ENCODE data around the gene FAF2. TPM values are rescaled to one million over a fixed set of nuclear protein-coding genes. Genes with fewer than 3 reads are reported as not detected.
"Not testable (repeated sequence)": the region's sequence is repeated elsewhere in the genome, so short reads cannot be mapped to it uniquely, and the experiment has no call there.

Gene FAF2
- 10 to 100 TPM; 36.3 to 37.7 TPM for total RNA-seq

DNA sequence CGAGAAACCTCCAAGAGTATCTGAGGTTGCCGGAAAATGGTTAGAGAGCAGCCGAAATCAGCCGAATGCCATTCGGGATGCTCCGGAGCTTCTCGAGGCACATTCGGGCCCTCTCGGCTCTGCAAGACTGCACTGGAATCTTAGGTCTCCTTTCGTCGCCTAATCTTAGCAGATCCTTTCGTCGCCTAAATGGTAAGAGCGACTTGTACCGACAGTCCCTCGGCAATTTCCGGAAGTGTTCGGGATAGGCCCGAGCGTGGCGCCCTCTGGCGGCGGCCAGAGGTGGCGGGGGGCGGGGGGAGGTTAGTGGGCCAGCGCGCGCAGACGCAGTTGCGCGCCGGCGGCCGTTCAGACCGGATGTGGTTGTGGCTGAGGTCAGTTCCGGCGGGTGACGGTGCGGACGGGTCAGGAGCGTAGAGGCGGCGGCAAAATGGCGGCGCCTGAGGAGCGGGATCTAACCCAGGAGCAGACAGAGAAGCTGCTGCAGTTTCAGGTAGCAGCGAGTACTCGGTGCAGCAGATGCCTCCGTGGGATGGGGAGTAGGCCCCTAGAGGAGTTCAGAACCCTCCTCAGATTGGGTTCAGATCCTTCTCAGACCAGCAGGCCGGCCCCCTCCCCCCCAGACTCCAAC is at the start of gene FAF2:
TSS of gene FAF2 (plus strand) at position 408 of the 631 bp plus-strand sequence. CDS start at position 431, 23 bp downstream.
- H3K9me3 Mint-ChIP-seq = no peaks in the 10 kb centered on the region
- H3K27ac Mint-ChIP-seq = peak within 1 kb of the TSS; percentile 99 to 100
- DNase-seq (ENCODE audit: low spot score in 2 of 2) (peak; percentile 99 to 100), ATAC-seq (peak; percentile 95 to 97)
- H3K36me3 Mint-ChIP-seq = peaks cover 16 to 22% of the 10 kb centered on the region in 2 donors

DNA sequence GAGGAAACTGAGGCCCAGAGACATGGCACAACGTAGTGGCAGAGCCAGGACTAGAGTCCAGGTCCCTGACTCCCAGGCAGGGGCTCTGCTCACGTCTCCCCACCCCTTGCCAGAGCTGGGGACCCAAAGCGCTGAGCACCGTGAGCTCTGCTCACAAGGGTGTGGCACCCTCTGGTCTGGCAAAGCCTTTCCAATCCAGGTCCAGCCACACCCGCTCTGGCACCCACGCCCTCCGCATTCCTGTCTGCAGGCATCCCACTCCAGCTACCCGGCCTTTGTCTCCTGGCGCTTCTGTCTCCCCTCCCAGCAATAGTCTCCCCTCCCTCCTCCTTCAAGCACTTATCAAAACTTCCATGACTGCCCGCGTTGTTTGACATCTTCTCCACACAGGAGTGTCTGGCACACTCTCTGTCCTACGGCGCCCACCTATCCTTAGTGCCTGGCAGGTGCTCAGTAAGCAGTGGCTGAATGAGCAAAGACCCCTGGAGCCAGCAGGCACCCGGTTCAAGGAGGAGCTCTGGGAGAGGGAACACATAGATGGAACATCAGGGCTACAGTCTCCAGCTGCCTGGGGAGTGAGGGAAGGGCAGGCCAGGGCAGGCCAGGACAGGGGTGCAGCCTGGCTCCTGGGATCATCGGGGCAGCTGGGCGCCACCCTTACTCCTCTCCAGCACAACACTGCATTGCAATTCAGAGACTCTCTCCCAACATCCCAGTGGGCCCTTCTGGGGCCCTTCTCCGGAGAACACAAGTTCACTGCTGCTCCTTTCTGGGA is 47.6 kb upstream of the FAF2 start:
- H3K9me3 Mint-ChIP-seq = no peaks in the 10 kb centered on the region
- H3K27ac Mint-ChIP-seq = peak overlapping the region in 1 of 2 donors; percentile 1
- no peaks in the 10 kb centered on the region for H3K36me3 Mint-ChIP-seq
- DNase-seq (ENCODE audit: low spot score in 2 of 2) = no peak
- ATAC-seq = no peak

- DNase-seq (ENCODE audit: low spot score in 2 of 2) (no peak), ATAC-seq (no peak)
- Mint-ChIP-seq H3K9me3 (no peaks in the 10 kb centered on the region), H3K27ac (peak overlapping the region; percentile 14 to 37), H3K36me3 (no peaks in the 10 kb centered on the region)
Measured at GRCh38 chr5:176401281-176402205, 46.6 kb upstream of the FAF2 start.

DNA sequence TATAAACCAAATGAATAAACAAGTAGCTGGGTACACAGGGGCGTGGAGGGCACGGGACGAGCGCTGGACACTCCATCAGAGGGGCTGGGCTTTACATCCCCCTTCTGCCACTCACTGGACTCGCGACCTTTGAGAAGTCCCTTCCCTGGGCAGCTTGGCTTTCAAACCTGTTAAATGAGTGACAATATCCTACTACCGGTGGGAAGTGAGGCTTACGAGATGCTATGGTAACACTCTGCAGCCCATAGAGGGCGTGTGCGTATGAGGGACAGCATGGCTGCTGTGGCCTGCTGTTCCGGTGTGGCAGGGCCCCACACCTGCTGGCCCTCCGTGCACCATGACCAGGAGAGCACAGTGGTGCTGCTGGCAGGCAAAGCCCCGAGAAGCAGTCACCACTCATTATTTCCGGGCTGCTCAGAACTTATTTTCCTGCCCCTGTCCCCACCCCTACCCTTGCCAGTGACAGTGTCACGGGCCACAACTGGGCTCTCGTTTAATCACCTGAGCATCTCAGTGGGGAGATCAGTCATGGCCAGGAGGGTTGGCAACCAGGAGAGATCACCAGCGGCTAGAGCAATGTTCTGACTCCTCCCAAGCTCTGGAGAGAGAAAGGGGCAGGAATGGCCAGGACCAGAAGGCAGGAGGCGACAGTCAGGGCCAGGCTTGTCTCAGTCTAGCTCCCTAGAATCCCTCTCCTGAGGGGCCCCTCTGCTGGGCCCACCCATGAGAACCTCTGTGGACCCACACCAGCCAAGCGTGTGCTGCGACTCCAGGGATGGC is 42.3 kb upstream of the FAF2 start:
- H3K27ac Mint-ChIP-seq = peak overlapping the region in 1 of 2 donors; percentile 9
- peaks cover 0 to 6% of the 10 kb centered on the region in 2 donors for H3K36me3 Mint-ChIP-seq
- H3K9me3 Mint-ChIP-seq = no peaks in the 10 kb centered on the region
- ATAC-seq (peak in 1 of 2 donors; percentile 9), DNase-seq (ENCODE audit: low spot score in 2 of 2) (no peak)

GRCh38 chr5:176406436-176407052 is 41.6 kb upstream of the FAF2 start:
- Mint-ChIP-seq H3K27ac (no peak overlapping the region), H3K36me3 (peaks cover 0 to 6% of the 10 kb centered on the region in 2 donors), H3K9me3 (no peaks in the 10 kb centered on the region)
- ATAC-seq (no peak), DNase-seq (ENCODE audit: low spot score in 2 of 2) (no peak)

- H3K9me3 Mint-ChIP-seq = no peaks in the 10 kb centered on the region
- H3K36me3 Mint-ChIP-seq = peaks cover 0 to 6% of the 10 kb centered on the region in 2 donors
- peak overlapping the region; percentile 29 to 57 for H3K27ac Mint-ChIP-seq
- DNase-seq (ENCODE audit: low spot score in 2 of 2) (no peak), ATAC-seq (no peak)
Measured at GRCh38 chr5:176407456-176408251, 40.5 kb upstream of the FAF2 start.

- not testable (repeated sequence) for H3K36me3 Mint-ChIP-seq; DNase-seq (ENCODE audit: low spot score in 2 of 2); H3K9me3 Mint-ChIP-seq; ATAC-seq; H3K27ac Mint-ChIP-seq
Measured at GRCh38 chr5:176408252-176408573, 40.0 kb upstream of the FAF2 start.

GRCh38 chr5:176408590-176408989 is 39.6 kb upstream of the FAF2 start:
- Mint-ChIP-seq H3K9me3 (no peaks in the 10 kb centered on the region), H3K36me3 (peaks cover 0 to 6% of the 10 kb centered on the region in 2 donors), H3K27ac (no peak overlapping the region)
- DNase-seq (ENCODE audit: low spot score in 2 of 2) = no peak
- ATAC-seq = no peak

DNA sequence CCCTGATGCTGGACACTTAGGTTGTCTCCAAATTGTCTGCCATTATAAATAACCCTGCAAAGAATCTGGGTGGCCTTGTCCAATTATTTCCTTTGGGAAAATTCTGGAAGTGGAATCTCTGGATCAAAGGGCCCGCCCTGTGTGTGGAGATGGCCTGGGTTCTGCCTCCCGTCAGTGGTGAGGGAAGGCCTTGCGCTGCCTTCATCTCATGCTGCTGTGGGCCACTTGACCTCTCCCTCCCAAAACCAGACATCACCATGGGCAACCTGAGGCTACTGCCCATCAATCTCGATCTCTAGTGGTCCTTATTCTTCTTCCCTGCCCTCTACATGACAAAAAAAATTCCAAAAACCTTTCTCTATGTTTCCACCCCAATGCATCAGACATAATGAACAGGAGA is 38.4 kb upstream of the FAF2 start:
- Mint-ChIP-seq H3K27ac (peak overlapping the region in 1 of 2 donors; percentile 13), H3K36me3 (peaks cover 0 to 6% of the 10 kb centered on the region in 2 donors), H3K9me3 (no peaks in the 10 kb centered on the region)
- DNase-seq (ENCODE audit: low spot score in 2 of 2) (no peak), ATAC-seq (no peak)

DNA sequence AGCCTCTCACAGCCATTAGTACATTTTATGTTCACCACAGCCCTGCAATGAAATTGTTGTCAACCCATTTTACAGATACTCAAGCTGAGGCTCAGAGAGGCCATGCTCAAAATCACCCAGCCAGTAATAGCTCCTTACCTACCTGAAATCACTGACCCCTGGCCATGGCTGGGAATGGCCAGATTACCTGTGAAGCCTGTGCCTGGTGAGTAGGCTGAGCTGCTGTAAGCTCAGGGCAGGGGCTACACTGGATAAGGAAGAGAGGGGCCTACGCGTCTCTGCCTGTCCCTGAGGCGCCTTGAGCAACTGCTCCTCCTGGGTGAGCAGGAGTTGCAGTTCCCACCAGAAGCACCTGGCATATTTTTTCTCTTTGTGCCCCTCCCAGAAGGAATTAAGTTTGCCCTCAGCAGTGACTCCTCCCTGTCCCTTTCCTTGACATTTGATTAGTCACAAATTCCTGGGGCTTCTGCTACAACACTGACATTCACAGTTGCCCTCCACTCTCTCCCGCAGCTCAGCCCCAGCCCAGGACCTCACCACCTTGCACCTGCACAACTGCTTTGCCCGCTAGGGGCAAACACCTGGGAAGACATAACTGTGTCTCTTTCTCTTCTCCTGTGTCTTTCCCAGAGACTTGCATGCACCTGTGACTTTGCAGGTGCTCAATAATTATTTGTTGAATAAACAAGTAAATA is 37.6 kb upstream of the FAF2 start:
- peaks cover 0 to 6% of the 10 kb centered on the region in 2 donors for H3K36me3 Mint-ChIP-seq
- ATAC-seq (no peak), DNase-seq (ENCODE audit: low spot score in 2 of 2) (no peak)
- no peaks in the 10 kb centered on the region for H3K9me3 Mint-ChIP-seq
- peak overlapping the region; percentile 59 to 72 for H3K27ac Mint-ChIP-seq

GRCh38 chr5:176412517-176413254 is 35.5 kb upstream of the FAF2 start:
- H3K27ac Mint-ChIP-seq = peak overlapping the region; percentile 59 to 90
- H3K36me3 Mint-ChIP-seq = peaks cover 0 to 6% of the 10 kb centered on the region in 2 donors
- no peak for ATAC-seq
- DNase-seq (ENCODE audit: low spot score in 2 of 2) = no peak
- H3K9me3 Mint-ChIP-seq = no peaks in the 10 kb centered on the region

DNA sequence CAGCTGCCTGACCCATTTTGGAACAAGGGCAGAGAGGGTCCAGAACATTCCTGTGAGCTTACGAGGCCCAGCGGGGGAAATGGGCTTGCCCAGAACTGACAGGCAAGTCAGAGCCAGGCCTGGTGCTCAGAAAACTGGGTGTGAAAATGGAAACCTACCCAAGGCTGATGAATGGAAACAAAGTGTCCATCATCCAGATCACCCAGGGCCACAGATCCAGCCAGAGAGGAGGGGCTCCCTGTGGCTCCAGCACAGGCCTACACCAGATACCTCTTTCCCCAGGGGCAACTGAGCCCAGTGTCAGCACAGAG is 35.0 kb upstream of the FAF2 start:
- ATAC-seq = no peak
- no peak for DNase-seq (ENCODE audit: low spot score in 2 of 2)
- Mint-ChIP-seq H3K36me3 (peaks cover 0 to 6% of the 10 kb centered on the region in 2 donors), H3K27ac (peak overlapping the region; percentile 32 to 90), H3K9me3 (no peaks in the 10 kb centered on the region)

- H3K9me3 Mint-ChIP-seq = no peaks in the 10 kb centered on the region
- peak overlapping the region in 1 of 2 donors; percentile 32 for H3K27ac Mint-ChIP-seq
- ATAC-seq (no peak), DNase-seq (ENCODE audit: low spot score in 2 of 2) (no peak)
- peaks cover 0 to 6% of the 10 kb centered on the region in 2 donors for H3K36me3 Mint-ChIP-seq
Measured at GRCh38 chr5:176413709-176414191, 34.4 kb upstream of the FAF2 start.

- DNase-seq (ENCODE audit: low spot score in 2 of 2) = no peak
- no peak for ATAC-seq
- no peaks in the 10 kb centered on the region for H3K9me3 Mint-ChIP-seq
- H3K27ac Mint-ChIP-seq = peak overlapping the region; percentile 37 to 61
- H3K36me3 Mint-ChIP-seq = peaks cover 0 to 5% of the 10 kb centered on the region in 2 donors
Measured at GRCh38 chr5:176414704-176415103, 33.5 kb upstream of the FAF2 start.
